ENCODE results near the gene BCL11A.

GRCh38 chr2:60408811-60409530 is 144.5 kb downstream of the BCL11A start:
- TF ChIP-seq, protein P1, sequence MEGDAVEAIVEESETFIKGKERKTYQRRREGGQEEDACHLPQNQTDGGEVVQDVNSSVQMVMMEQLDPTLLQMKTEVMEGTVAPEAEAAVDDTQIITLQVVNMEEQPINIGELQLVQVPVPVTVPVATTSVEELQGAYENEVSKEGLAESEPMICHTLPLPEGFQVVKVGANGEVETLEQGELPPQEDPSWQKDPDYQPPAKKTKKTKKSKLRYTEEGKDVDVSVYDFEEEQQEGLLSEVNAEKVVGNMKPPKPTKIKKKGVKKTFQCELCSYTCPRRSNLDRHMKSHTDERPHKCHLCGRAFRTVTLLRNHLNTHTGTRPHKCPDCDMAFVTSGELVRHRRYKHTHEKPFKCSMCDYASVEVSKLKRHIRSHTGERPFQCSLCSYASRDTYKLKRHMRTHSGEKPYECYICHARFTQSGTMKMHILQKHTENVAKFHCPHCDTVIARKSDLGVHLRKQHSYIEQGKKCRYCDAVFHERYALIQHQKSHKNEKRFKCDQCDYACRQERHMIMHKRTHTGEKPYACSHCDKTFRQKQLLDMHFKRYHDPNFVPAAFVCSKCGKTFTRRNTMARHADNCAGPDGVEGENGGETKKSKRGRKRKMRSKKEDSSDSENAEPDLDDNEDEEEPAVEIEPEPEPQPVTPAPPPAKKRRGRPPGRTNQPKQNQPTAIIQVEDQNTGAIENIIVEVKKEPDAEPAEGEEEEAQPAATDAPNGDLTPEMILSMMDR (conservative IDR thresholded peaks at IDR 0.05; ENCODE audit: low read depth in 2 of 2): no peak
- TF ChIP-seq REST (IDR thresholded peaks at IDR 0.05; ENCODE audit: unreplicated experiment) (no peak), STAT1 (IDR thresholded peaks at IDR 0.05; ENCODE audit: unreplicated experiment) (no peak), EZH2phosphoT487 (IDR thresholded peaks at IDR 0.05; ENCODE audit: unreplicated experiment) (no peak), POLR2AphosphoS5 (IDR thresholded peaks at IDR 0.05; ENCODE audit: low read depth) (no peak), EZH2 (IDR thresholded peaks at IDR 0.05; ENCODE audit: low read depth, unreplicated experiment) (no peak), ZNF331 (CRISPR knock-in tag; IDR thresholded peaks at IDR 0.05; ENCODE audit: low read depth) (no peak), CREB1 (CRISPR knock-in tag; IDR thresholded peaks at IDR 0.05; ENCODE audit: low read depth) (no peak), NANOG (IDR thresholded peaks at IDR 0.05; ENCODE audit: borderline replicate concordance) (no peak), JUNB (IDR thresholded peaks at IDR 0.05; ENCODE audit: unreplicated experiment) (no peak)

Measured in GM23338 (cell line).